CD4-positive, alpha-beta T cell treated with Interleukin-1 beta for 1 hour (primary cell): ENCODE results near the gene MEIOB.
"Not testable (repeated sequence)": the region's sequence is repeated elsewhere in the genome, so short reads cannot be mapped to it uniquely, and the experiment has no call there.

ENCODE experiments used
- DNase-seq, 2 donors: peaks; one replicate each; pipeline ENCODE4 v3.0.0-alpha.2; 2020 to 2022

Gene MEIOB

GRCh38 chr16:1907226-1907860 lies 35.4 kb upstream of the MEIOB start:
- DNase-seq, result no peak

GRCh38 chr16:1906846-1907165 lies 34.8 kb upstream of the MEIOB start:
- DNase-seq, result no peak

GRCh38 chr16:1906055-1906845 lies 34.3 kb upstream of the MEIOB start:
- DNase-seq, result no peak

GRCh38 chr16:1903845-1904840 lies 32.2 kb upstream of the MEIOB start:
- DNase-seq, result no peak

GRCh38 chr16:1903220-1903574 lies 31.2 kb upstream of the MEIOB start:
- DNase-seq, result no peak

- DNase-seq, result no peak
Observed at GRCh38 chr16:1902547-1903219, 30.7 kb upstream of the MEIOB start.

GRCh38 chr16:1900452-1900774 lies 28.4 kb upstream of the MEIOB start:
- no peak for DNase-seq

GRCh38 chr16:1899641-1900451 lies 27.9 kb upstream of the MEIOB start:
- no peak for DNase-seq

GRCh38 chr16:1897692-1898091 lies 25.7 kb upstream of the MEIOB start:
- not testable (repeated sequence) for DNase-seq

GRCh38 chr16:1895949-1896675 lies 24.1 kb upstream of the MEIOB start:
- DNase-seq, result no peak

GRCh38 chr16:1895068-1895467 lies 23.1 kb upstream of the MEIOB start:
- DNase-seq, result no peak

- DNase-seq, result no peak
Observed at GRCh38 chr16:1890708-1891050, 18.7 kb upstream of the MEIOB start.

- no peak for DNase-seq
Observed at GRCh38 chr16:1890024-1890707, 18.2 kb upstream of the MEIOB start.

GRCh38 chr16:1887711-1888354 lies 15.9 kb upstream of the MEIOB start:
- no peak for DNase-seq

GRCh38 chr16:1884889-1885288 lies 12.9 kb upstream of the MEIOB start:
- no peak for DNase-seq

- no peak for DNase-seq
Observed at GRCh38 chr16:1884155-1884760, 12.3 kb upstream of the MEIOB start.

- not testable (repeated sequence) for DNase-seq
Observed at GRCh38 chr16:1881172-1881571, 9.2 kb upstream of the MEIOB start.

- DNase-seq, result no peak
Observed at GRCh38 chr16:1879477-1879876, 7.5 kb upstream of the MEIOB start.

GRCh38 chr16:1878256-1878655 lies 6.3 kb upstream of the MEIOB start:
- no peak for DNase-seq

GRCh38 chr16:1877804-1878203 lies 5.8 kb upstream of the MEIOB start:
- DNase-seq, result no peak
